Keratinocyte (primary cell): ENCODE measurements around the gene SLC25A11. TPM values are rescaled to one million over a fixed set of nuclear protein-coding genes. Genes with fewer than 3 reads are reported as not detected.

Experiments
- DNase-seq: peaks from one replicate; pipeline ENCODE4 v3.0.0-alpha.2; 2011; ENCODE audit warnings: low read depth, missing footprints, low spot score
- FAIRE-seq: peaks from 2 replicates; lab custom pipeline; 2011; peaks lifted over from hg19 to GRCh38; lab: Jason Lieb, UNC
- H2AFZ ChIP-seq: 2 replicates; pipeline ENCODE4 v1.6.0; 2012; ENCODE audit warnings: low read length, control low read depth, inconsistent platforms; ENCODE audit not compliant: control insufficient read depth
- H3K27ac ChIP-seq: 2 replicates; pipeline ENCODE4 v1.5.1; 2011; ENCODE audit warnings: low read length; ENCODE audit not compliant: control insufficient read depth, insufficient read depth
- H3K27me3 ChIP-seq: 3 replicates; pipeline ENCODE4 v1.6.0; 2011; ENCODE audit warnings: low read length; ENCODE audit not compliant: control insufficient read depth, insufficient read depth; ENCODE audit errors: extremely low read depth
- H3K36me3 ChIP-seq, 2 experiments: 2 replicates in 1 of 2; 3 replicates in 1 of 2; pipeline ENCODE4 v1.5.1; 2011; ENCODE audit warnings: low read length in 2 of 2, mild to moderate bottlenecking in 1 of 2; ENCODE audit not compliant: control insufficient read depth in 2 of 2, insufficient read depth in 2 of 2; ENCODE audit errors: extremely low read depth in 1 of 2
- H3K4me1 ChIP-seq: 3 replicates; pipeline ENCODE4 v1.5.1; 2011; ENCODE audit warnings: low read length; ENCODE audit not compliant: control insufficient read depth, insufficient read depth; ENCODE audit errors: extremely low read depth
- H3K4me2 ChIP-seq: 3 replicates; pipeline ENCODE4 v1.6.0; 2011; ENCODE audit warnings: low read depth, low read length; ENCODE audit not compliant: control insufficient read depth, insufficient read depth; ENCODE audit errors: extremely low read depth
- H3K4me3 ChIP-seq, 3 experiments: fragments of 200-600 bp in 1 of 3; sonication (generic) in 1 of 3; 2 replicates in 2 of 3; 3 replicates in 1 of 3; pipeline ENCODE4 v1.5.1; 2011 to 2016; ENCODE audit warnings: low read length in 3 of 3, mild to moderate bottlenecking in 3 of 3, control low read depth in 2 of 3, inconsistent platforms in 1 of 3, low read depth in 1 of 3, mixed read lengths in 1 of 3, mixed run types in 1 of 3, moderate library complexity in 1 of 3; ENCODE audit not compliant: control insufficient read depth in 2 of 3, insufficient read depth in 2 of 3; ENCODE audit errors: extremely low read depth in 1 of 3
- H3K79me2 ChIP-seq: 2 replicates; pipeline ENCODE4 v1.6.0; 2012; ENCODE audit warnings: low read length; ENCODE audit not compliant: control insufficient read depth, insufficient read depth
- H3K9ac ChIP-seq: 3 replicates; pipeline ENCODE4 v1.6.0; 2011; ENCODE audit warnings: low read length; ENCODE audit not compliant: control insufficient read depth, insufficient read depth; ENCODE audit errors: extremely low read depth
- H3K9me1 ChIP-seq: 3 replicates; pipeline ENCODE4 v1.6.0; 2011; ENCODE audit warnings: low read length; ENCODE audit not compliant: control insufficient read depth, insufficient read depth; ENCODE audit errors: extremely low read depth
- H3K9me3 ChIP-seq: 2 replicates; pipeline ENCODE4 v1.5.1; 2012; ENCODE audit warnings: low read depth, low read length; ENCODE audit not compliant: control insufficient read depth
- H4K20me1 ChIP-seq: 3 replicates; pipeline ENCODE4 v1.6.0; 2011; ENCODE audit warnings: low read length; ENCODE audit not compliant: control insufficient read depth, insufficient read depth; ENCODE audit errors: extremely low read depth
- EZH2 ChIP-seq: IDR thresholded peaks from one replicate; pipeline ENCODE4 v1.6.1; 2012; ENCODE audit warnings: inconsistent platforms, mild to moderate bottlenecking, low read length, moderate library complexity
- dilution Hi-C: fragments of 300-500 bp; cut with MboI; formaldehyde crosslinking; loops from one replicate; pipeline ENCODE4 v1.7.0; 2020; ENCODE audit warnings: low sequenced_read_pairs; ENCODE audit not compliant: extremely low pct_ligation_motif_present
- polyA plus RNA-seq, 5 experiments: library from polyadenylated mRNA; depleted of rRNA in 3 of 5; stranded (reverse) in 3 of 5; stranded (forward) in 1 of 5; unstranded in 1 of 5; fragments of >200 nt; gene quantifications; 1 replicate in 1 of 5; 2 replicates in 3 of 5; 3 replicates in 1 of 5; pipeline versions ENCODE4 v1.2.1 to v1.2.3, GENCODE V29; 2011 to 2012; ENCODE audit warnings: missing spikeins in 2 of 5, low read depth in 1 of 5, low replicate concordance in 1 of 5
- TF ChIP-seq, protein P1 (sequence below), 3 experiments: IDR thresholded peaks in 1 of 3; conservative IDR thresholded peaks in 1 of 3; optimal IDR thresholded peaks in 1 of 3; 2 replicates in 2 of 3; 3 replicates in 1 of 3; pipeline versions ENCODE3 to v1.5.1; 2011; ENCODE audit warnings: low read length in 3 of 3, mild to moderate bottlenecking in 3 of 3, moderate library complexity in 2 of 3, control low read depth in 1 of 3, inconsistent platforms in 1 of 3; ENCODE audit not compliant: insufficient read depth in 2 of 3; ENCODE audit errors: extremely low read depth in 1 of 3

The SLC25A11 gene
- polyA plus RNA-seq, 1 donor (not counting 4 experiments of a cell fraction or from before 2014, with no cell fraction given) = 33.8 TPM

DNA sequence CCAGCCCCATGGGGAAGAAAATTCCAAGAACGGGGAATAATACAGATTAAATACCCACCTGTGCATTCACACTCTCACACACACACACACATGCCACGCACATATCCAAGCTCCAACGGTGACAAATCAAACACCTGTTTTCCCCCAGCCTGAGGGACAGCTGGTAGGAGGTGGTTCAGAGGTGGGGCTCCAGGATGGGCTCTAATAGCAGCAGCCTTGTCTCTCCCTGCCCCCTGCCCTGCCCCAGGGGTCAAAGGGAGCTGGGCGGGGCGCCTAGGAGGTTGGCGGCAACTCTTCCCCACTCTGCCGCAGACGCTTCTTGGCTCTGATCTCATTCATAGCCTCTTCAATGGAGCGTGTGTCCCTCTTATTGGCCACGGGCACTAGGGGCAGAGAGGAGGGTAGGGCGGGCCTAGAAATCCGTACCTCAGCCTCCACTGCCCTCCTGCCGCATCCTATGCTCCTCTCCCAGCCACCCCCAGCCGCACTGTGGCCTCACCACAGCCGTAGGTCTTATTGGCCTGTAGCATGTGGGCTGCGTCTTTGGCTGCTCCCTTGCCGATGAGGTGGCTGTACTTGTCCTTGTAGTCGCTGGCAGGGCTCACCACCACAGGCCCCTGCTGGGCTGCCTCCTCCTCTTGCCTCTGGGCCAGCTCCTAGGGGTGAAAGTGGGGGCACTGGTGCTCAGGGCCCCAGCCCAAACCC is 19.6 kb upstream of the SLC25A11 start:
- H3K36me3 ChIP-seq = peaks cover 9 to 15% of the 10 kb centered on the region in 2 experiments
- H3K4me3 ChIP-seq = no peak overlapping the region
- H3K9ac ChIP-seq = no peak overlapping the region
- H2AFZ ChIP-seq = no peak overlapping the region
- no peaks in the 10 kb centered on the region for H3K79me2 ChIP-seq
- no peak for FAIRE-seq
- H3K9me1 ChIP-seq = no peaks in the 10 kb centered on the region
- H3K4me1 ChIP-seq = no peaks in the 10 kb centered on the region
- TF ChIP-seq, protein P1, sequence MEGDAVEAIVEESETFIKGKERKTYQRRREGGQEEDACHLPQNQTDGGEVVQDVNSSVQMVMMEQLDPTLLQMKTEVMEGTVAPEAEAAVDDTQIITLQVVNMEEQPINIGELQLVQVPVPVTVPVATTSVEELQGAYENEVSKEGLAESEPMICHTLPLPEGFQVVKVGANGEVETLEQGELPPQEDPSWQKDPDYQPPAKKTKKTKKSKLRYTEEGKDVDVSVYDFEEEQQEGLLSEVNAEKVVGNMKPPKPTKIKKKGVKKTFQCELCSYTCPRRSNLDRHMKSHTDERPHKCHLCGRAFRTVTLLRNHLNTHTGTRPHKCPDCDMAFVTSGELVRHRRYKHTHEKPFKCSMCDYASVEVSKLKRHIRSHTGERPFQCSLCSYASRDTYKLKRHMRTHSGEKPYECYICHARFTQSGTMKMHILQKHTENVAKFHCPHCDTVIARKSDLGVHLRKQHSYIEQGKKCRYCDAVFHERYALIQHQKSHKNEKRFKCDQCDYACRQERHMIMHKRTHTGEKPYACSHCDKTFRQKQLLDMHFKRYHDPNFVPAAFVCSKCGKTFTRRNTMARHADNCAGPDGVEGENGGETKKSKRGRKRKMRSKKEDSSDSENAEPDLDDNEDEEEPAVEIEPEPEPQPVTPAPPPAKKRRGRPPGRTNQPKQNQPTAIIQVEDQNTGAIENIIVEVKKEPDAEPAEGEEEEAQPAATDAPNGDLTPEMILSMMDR (optimal IDR thresholded peaks at IDR 0.05 in 1 of 3, IDR thresholded peaks at IDR 0.05 in 1 of 3, conservative IDR thresholded peaks at IDR 0.05 in 1 of 3; ENCODE audit: extremely low read depth in 1 of 3, insufficient read depth in 2 of 3, low read length in 3 of 3) = no peak
- no peak for TF ChIP-seq EZH2
- no peaks in the 10 kb centered on the region for H4K20me1 ChIP-seq
- no peaks in the 10 kb centered on the region for H3K9me3 ChIP-seq
- dilution Hi-C loops = no loop called here
- no peaks in the 10 kb centered on the region for H3K27me3 ChIP-seq
- no peak overlapping the region for H3K4me2 ChIP-seq
- no peak overlapping the region for H3K27ac ChIP-seq
- no peak for DNase-seq

DNA sequence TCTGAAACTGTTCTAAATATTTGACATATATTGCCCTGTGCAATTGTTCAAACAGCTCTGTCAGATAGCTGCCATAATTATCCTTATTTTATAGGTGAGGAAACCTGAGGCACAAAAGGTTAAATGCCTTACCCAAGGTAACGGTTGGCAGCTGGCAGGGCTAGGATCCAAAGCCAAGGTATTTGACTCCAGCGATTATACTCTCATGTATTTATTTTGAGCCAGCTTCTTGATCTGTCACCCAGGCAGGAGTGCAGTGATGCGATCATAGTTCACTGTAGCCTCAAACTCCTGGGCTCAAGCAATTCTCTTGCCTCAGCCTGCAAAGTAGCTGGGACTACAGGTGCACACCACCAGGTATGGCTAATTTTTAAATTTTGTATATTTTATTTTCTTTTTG is 18.3 kb upstream of the SLC25A11 start:
- H2AFZ ChIP-seq = no peak overlapping the region
- peaks cover 9 to 15% of the 10 kb centered on the region in 2 experiments for H3K36me3 ChIP-seq
- no peaks in the 10 kb centered on the region for H3K9me3 ChIP-seq
- H3K9ac ChIP-seq = no peak overlapping the region
- no peak overlapping the region for H3K4me3 ChIP-seq
- H3K4me2 ChIP-seq = no peak overlapping the region
- H3K79me2 ChIP-seq = no peaks in the 10 kb centered on the region
- H3K27ac ChIP-seq = no peak overlapping the region
- dilution Hi-C loops = no loop called here
- TF ChIP-seq, protein P1 (optimal IDR thresholded peaks at IDR 0.05 in 1 of 3, IDR thresholded peaks at IDR 0.05 in 1 of 3, conservative IDR thresholded peaks at IDR 0.05 in 1 of 3; ENCODE audit: extremely low read depth in 1 of 3, insufficient read depth in 2 of 3, low read length in 3 of 3) = no peak
- no peak for TF ChIP-seq EZH2
- no peak for FAIRE-seq
- no peak for DNase-seq
- no peaks in the 10 kb centered on the region for H3K27me3 ChIP-seq
- H3K4me1 ChIP-seq = peaks cover 8% of the 10 kb centered on the region
- no peaks in the 10 kb centered on the region for H4K20me1 ChIP-seq
- H3K9me1 ChIP-seq = peaks cover 2% of the 10 kb centered on the region
